Measurements from ENCODE around the gene WIPI1. TPM values are rescaled to one million over a fixed set of nuclear protein-coding genes. Genes with fewer than 3 reads are reported as not detected.
A peak's percentile ranks its signal among the peaks of the same experiment; 100 is the strongest.

The WIPI1 gene
- total RNA-seq, 1 donor from 2014 or later, result 79.5 TPM

DNA sequence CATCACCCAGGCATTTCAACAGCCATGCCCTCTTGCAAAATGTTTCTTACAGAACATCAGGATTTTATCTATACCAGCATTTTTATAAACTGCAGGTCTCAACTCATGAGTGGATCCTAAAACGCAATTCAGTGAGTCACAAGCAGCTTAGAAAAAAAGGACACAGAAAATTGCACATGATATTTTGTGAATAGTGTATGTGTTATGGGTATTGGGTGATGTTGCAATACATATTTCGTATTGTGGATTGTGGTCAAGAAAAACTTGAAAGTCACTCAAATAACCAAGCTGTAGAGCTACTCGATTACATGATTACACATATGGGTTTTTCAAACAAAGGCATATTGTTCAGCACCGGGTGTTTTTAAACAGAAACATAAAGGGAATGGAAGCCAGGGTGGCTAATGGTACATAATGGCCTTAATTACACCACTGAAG is 1.4 kb downstream of the WIPI1 start:
- TF ChIP-seq CTCF (IDR thresholded peaks at IDR 0.05; ENCODE audit: insufficient read depth, low read length, severe bottlenecking), result no peak
- no peaks in the 10 kb centered on the region for H3K27me3 ChIP-seq (ENCODE audit: control insufficient read depth, insufficient read depth, low read length)
- H3K36me3 ChIP-seq (ENCODE audit: control insufficient read depth, insufficient read depth, low read length), result no peaks in the 10 kb centered on the region
- FAIRE-seq (no peak), DNase-seq (ENCODE audit: low read depth) (peak; percentile 82)
- H3K4me3 ChIP-seq (ENCODE audit: low read depth, low read length), result peak overlapping the region; percentile 71

GRCh38 chr17:68453991-68454665 is 3.2 kb downstream of the WIPI1 start:
- no peak for TF ChIP-seq CTCF (IDR thresholded peaks at IDR 0.05; ENCODE audit: insufficient read depth, low read length, severe bottlenecking)
- DNase-seq (ENCODE audit: low read depth) (no peak), FAIRE-seq (no peak)
- peaks cover 6% of the 10 kb centered on the region for H3K36me3 ChIP-seq (ENCODE audit: control insufficient read depth, insufficient read depth, low read length)
- H3K27me3 ChIP-seq (ENCODE audit: control insufficient read depth, insufficient read depth, low read length), result no peaks in the 10 kb centered on the region
- H3K4me3 ChIP-seq (ENCODE audit: low read depth, low read length), result no peak overlapping the region

GRCh38 chr17:68452724-68453290 is 4.5 kb downstream of the WIPI1 start:
- Histone ChIP-seq H3K36me3 (ENCODE audit: control insufficient read depth, insufficient read depth, low read length) (peaks cover 12% of the 10 kb centered on the region), H3K4me3 (ENCODE audit: low read depth, low read length) (no peak overlapping the region), H3K27me3 (ENCODE audit: control insufficient read depth, insufficient read depth, low read length) (no peaks in the 10 kb centered on the region)
- peak; percentile 39 for DNase-seq (ENCODE audit: low read depth)
- no peak for TF ChIP-seq CTCF (IDR thresholded peaks at IDR 0.05; ENCODE audit: insufficient read depth, low read length, severe bottlenecking)
- no peak for FAIRE-seq

GRCh38 chr17:68451670-68452354 is 5.5 kb downstream of the WIPI1 start:
- DNase-seq (ENCODE audit: low read depth), result no peak
- TF ChIP-seq CTCF (IDR thresholded peaks at IDR 0.05; ENCODE audit: insufficient read depth, low read length, severe bottlenecking), result no peak
- H3K36me3 ChIP-seq (ENCODE audit: control insufficient read depth, insufficient read depth, low read length), result peaks cover 12% of the 10 kb centered on the region
- no peak for FAIRE-seq
- H3K27me3 ChIP-seq (ENCODE audit: control insufficient read depth, insufficient read depth, low read length), result no peaks in the 10 kb centered on the region
- no peak overlapping the region for H3K4me3 ChIP-seq (ENCODE audit: low read depth, low read length)

GRCh38 chr17:68450801-68451200 is 6.5 kb downstream of the WIPI1 start:
- FAIRE-seq (no peak), DNase-seq (ENCODE audit: low read depth) (no peak)
- TF ChIP-seq CTCF (IDR thresholded peaks at IDR 0.05; ENCODE audit: insufficient read depth, low read length, severe bottlenecking), result no peak
- H3K36me3 ChIP-seq (ENCODE audit: control insufficient read depth, insufficient read depth, low read length), result peaks cover 14% of the 10 kb centered on the region
- H3K27me3 ChIP-seq (ENCODE audit: control insufficient read depth, insufficient read depth, low read length), result no peaks in the 10 kb centered on the region
- no peak overlapping the region for H3K4me3 ChIP-seq (ENCODE audit: low read depth, low read length)
